ENCODE data around the gene GPR160.

GRCh38 chr3:170012683-170013400, 25.0 kb upstream of the GPR160 start:
- TF ChIP-seq CTCF (IDR thresholded peaks at IDR 0.05) (no peak), POLR2A (IDR thresholded peaks at IDR 0.05) (no peak)

All from testis (tissue), 2 donors.